NCI-H748 treated with DMSO at 0.1 percent for 48 hours (cell line): ENCODE measurements around the gene FCSK.

Source experiments
- DNase-seq: peaks from one replicate; lab custom pipeline; 2025; lab: John Stamatoyannopoulos, UW

FCSK gene

DNA sequence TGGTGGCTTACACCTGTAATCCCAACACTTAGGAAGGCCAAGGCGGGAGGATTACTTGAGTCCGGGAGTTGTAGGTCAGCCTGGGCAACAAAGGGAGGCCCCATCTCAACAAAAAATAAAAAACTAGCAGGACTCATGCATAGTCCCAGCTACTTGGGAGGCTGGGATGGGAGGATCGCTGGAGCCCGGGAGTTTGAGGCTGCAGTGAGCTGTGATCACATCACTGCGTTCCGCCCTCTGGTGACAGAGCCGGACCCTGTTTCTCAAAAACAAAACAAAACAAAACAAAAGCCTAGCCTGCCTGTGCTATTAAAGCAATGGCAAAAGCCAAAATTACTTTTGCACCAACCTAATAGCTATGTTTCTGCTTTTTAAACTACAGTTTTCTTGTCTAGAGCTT, 1.5 kb downstream of the FCSK start:
- DNase-seq: no peak

DNA sequence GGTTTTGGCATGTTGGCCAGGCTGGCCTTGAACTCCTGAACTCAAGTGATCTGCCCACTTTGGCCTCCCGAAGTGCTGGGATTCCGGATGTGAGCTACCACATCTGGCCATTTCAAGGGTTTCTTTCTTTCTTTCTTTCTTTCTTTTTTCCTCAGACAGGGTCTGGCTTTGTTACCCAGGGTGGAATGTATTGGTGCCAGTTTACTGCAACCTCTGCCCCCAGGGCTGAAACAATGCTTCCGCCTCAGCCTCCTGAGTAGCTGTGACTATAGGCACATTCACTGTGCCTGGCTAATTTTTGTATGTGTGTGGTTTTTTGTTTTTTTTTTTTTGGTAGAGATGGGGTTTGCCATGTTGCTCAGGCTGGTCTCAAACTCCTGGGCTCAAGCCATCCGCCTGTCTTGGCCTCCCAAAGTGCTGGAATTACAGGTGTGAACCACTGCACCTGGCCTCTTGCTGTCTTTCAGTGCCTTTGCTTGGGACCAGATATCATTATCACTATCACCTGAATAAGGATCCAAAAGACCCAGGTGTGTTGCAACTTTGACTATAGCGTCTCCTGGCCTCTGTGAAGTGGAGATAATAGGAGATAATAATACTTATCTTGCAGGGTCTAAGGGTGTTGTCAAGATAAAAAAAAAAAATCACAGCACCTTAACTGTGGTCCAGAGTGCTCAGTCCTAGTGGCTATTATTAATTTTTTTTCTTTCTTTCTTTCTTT, 3.2 kb downstream of the FCSK start:
- no peak for DNase-seq

- DNase-seq: no peak
Measured at GRCh38 chr16:70460737-70461261, 6.4 kb downstream of the FCSK start.

DNA sequence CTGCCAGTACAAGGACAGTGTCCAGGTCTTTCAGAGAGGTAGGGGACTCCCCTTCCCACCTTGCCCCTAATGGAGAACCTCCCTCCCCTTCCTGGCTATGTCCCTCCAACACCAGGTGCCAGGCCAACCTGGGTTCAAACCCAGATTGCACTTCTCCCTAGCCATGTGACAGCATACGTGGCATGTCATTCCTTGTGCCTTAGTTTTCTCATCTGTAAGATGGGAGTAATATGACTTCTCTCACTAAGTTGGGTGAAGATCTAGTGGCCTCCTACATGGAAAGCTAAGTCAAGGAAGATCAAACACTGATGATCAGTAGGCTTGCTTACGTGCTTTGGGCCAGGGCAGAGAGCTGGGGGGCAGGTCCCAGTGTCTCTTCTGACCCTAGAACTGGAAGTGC, 8.8 kb downstream of the FCSK start:
- DNase-seq: no peak

DNA sequence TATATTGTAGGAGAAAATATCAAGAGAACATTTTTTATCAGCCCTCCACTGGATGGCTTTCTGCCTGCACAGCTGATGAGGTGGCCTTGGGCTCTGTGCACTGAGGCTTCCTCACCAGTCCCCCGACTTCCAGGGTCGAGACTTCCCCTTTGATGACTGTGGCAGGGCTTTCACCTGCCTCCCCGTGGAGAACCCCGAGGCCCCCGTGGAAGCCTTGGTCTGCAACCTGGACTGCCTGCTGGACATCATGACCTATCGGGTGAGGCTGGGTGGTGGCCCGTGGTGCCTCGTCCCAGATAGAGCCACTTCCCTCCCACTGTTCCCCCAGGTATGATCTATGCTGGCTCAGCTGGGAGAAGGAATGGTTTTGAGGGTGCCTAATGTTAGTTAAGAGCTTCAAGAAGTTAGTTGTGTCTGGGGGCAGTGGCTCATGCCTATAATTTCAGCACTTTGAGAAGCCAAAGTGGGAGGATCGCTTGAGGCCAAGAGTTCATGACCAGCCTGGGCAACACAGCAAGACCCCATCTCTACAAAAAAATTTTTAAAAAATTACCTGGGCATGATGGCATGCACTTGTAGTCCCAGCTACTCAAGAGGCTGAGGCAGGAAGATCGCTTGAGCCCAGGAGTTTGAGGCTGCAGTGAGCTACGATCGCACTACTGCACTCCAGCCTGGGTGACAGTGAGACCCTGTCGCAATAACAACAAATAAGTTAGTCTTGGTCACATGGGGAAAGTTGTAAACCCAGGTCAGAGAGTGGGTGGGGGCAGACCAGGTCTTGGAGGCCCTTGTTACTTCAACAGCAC, 11.8 kb downstream of the FCSK start:
- DNase-seq: no peak

- no peak for DNase-seq
Measured at GRCh38 chr16:70466805-70467076, 12.3 kb downstream of the FCSK start.

- DNase-seq: no peak
Measured at GRCh38 chr16:70467113-70467512, 12.7 kb downstream of the FCSK start.

DNA sequence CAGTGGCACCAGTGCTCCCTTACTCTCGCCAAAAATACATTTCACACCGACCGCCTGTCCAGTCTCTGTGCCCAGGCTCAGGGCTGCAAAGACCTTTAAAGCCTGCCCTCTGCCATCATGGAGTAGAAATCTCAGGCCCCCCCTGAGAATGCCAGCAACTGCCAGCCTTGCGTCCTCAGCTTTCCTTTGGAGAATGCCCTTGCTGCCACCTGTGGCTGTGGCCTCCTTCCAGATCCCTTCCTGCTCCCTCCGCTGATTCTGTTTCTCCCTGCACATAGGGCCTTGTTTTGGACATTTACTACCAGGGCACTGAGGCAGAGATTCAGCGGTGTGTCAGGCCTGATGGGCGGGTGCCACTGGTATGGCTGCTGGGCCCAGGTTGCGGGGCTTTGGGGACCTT, 13.2 kb downstream of the FCSK start:
- DNase-seq: no peak

- DNase-seq: no peak
Measured at GRCh38 chr16:70468776-70469525, 14.6 kb downstream of the FCSK start.

GRCh38 chr16:70470141-70470926, 15.9 kb downstream of the FCSK start:
- DNase-seq: no peak

DNA sequence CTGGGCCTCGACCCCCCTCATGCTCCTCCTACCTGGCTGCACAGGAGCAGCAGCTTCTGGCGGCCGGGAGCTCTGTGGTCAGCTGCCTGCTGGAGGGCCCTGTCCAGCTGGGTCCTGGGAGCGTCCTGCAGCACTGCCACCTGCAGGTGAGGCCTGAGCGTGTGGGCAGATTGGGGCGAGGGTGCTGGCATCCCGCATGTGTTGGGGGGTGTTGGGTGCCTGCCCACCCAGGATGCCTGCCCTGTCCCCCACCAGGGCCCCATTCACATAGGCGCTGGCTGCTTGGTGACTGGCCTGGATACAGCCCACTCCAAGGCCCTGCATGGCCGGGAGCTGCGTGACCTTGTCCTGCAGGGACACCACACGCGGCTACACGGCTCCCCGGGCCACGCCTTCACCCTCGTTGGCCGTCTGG, 16.5 kb downstream of the FCSK start:
- DNase-seq: no peak

DNA sequence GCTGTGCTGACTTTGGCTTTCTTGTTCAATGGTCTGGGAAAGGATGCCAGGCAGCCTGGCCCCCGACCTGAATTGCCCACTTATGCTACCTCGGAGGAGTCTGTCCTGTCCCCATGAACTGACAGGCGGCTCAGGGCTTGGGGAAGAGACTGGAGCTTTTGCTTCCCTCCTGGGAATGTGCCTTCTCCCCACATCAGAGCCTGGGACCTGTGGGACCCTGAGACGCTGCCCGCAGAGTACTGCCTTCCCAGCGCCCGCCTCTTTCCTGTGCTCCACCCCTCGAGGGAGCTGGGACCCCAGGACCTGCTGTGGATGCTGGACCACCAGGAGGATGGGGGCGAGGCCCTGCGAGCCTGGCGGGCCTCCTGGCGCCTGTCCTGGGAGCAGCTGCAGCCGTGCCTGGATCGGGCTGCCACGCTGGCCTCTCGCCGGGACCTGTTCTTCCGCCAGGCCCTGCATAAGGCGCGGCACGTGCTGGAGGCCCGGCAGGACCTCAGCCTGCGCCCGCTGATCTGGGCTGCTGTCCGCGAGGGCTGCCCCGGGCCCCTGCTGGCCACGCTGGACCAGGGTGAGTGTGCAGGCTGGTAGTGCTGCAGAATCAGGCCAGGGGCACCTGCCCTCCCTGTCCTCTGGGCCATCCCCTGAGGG, 18.5 kb downstream of the FCSK start:
- DNase-seq: no peak

DNA sequence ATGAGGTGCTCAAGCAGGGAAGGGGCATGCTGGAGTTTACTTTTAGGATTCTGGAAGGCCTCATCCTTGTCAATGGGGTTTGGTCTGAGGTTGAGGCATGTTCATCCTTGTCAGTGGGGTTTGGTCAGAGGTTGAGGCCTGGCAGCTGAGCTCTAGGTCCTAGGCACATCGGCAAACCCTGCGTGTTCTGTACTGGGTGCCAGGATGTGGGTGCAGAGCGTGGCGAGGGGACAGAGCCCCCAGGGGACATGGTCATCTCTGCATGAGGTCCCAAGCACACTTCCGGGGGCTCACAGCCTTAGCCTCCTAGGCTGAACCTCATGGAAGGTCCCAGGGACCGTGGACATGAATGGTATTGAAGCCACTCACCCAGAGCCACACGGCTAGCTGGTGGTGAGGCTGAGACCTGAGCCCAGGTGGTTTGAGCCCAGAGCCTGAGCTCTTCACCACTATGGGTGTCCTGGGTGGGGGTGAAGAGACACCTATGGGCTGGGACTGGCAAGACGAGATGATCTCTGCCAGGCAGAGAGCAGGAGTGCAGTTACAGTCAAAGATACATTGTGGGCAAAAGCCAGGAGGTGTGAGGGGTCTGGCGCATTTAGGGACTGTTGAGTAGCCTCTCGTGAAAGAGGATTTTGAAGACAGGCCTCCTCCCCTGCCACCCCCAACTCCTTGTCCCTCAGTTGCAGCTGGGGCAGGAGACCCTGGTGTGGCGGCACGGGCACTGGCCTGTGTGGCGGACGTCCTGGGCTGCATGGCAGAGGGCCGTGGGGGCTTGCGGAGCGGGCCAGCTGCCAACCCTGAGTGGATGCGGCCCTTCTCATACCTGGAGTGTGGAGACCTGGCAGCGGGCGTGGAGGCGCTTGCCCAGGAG, 19.3 kb downstream of the FCSK start:
- DNase-seq: no peak

DNA sequence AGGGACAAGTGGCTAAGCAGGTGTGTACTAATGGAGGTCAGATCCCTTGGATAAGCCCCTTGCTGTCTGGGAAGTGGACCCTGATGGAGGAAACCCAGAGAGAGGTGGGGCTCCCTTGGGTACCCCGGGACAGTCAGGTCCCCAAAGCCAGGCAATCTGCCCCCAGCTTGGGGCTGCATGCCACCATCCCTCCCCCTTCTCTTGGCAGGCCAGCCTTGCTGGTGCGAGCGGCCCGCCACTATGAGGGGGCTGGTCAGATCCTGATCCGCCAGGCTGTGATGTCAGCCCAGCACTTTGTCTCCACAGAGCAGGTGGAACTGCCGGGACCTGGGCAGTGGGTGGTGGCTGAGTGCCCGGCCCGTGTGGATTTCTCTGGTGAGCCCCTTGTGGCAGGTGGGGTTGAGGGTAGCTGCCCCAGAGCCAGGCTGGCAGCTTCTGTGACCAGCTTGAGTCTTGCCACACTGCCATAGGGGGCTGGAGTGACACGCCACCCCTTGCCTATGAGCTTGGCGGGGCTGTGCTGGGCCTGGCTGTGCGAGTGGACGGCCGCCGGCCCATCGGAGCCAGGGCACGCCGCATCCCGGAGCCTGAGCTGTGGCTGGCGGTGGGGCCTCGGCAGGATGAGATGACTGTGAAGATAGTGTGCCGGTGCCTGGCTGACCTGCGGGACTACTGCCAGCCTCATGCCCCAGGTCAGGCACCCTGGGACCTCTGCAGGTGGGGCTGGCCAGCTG, 20.1 kb downstream of the FCSK start:
- no peak for DNase-seq

- DNase-seq: no peak
Measured at GRCh38 chr16:70475054-70475871, 20.9 kb downstream of the FCSK start.

- DNase-seq: no peak
Measured at GRCh38 chr16:70476272-70477020, 22.1 kb downstream of the FCSK start.

- no peak for DNase-seq
Measured at GRCh38 chr16:70478169-70478568, 23.8 kb downstream of the FCSK start.

DNA sequence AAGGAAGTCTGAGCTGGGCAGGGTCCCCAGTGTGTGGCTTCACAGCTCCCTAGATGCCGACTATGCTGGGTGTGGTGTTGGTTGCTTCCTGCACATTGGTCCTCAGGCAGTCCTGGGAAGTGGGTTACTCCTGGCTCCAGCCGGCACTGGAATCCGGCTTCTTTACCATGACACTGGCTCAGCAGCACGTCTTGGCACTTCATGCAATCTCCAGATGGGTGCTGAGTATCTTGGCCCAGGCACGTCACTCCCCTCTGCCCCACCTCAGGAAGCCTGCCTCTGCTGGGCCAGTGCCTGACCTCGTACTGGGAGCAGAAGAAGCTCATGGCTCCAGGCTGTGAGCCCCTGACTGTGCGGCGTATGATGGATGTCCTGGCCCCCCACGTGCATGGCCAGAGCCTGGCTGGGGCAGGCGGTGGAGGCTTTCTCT, 24.5 kb downstream of the FCSK start:
- DNase-seq: no peak
